Measurements from ENCODE around the gene TRIM4.

Gene TRIM4

GRCh38 chr7:99848420-99849216 is 70.7 kb downstream of the TRIM4 start:
- in situ Hi-C loops (cut with MboI; ENCODE audit: low sequenced_read_pairs), result no loop called here

DNA sequence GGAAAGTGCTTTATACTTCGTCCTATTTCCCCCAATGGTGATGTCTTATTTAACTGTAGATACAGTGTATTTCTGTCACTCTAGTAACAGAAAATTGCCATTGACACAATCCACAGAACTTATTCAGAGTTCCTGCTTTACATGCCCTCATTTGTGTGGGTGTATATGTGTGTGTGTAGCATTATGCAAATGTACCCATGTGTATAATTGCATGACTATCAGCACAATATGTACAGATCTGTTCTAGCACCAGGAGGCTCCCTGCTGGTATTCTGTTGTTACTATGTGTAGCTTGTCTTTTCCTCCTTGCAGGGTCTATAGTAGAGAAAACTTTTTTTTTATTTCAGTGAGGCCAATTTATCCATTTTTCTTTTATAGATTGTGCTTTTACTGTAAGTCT is 75.0 kb downstream of the TRIM4 start:
- in situ Hi-C loops (cut with MboI; ENCODE audit: low sequenced_read_pairs), result no loop called here

GRCh38 chr7:99843808-99844207 is 75.5 kb downstream of the TRIM4 start:
- in situ Hi-C loops (cut with MboI; ENCODE audit: low sequenced_read_pairs), result no loop called here

DNA sequence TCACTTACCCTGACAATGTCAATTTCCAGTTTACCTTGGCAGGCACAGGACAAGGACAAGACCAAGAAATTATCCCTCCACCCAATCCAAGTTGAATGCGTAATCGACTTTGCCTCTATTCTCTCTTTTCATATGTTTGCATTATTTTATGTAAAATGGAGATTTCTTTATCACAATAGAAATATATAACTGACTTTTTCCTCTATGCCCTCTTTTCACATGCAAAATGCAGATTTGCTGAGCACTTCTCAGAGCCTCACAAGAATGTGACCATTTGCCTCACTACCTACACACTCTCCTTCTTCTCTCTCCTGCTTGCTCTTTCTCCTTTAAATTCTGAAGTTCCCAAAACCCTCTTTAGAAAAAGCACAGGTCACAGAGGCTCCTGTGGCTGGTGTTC is 76.4 kb downstream of the TRIM4 start:
- in situ Hi-C loops (cut with MboI; ENCODE audit: low sequenced_read_pairs), result no loop called here
